HG03039 (cell line): Measurements from ENCODE around the gene MYO18B.
"Not testable (repeated sequence)": the region's sequence is repeated elsewhere in the genome, so short reads cannot be mapped to it uniquely, and the experiment has no call there.

ENCODE experiments used
- ATAC-seq: cut with Tn5 transposase; IDR thresholded peaks from one replicate; pipeline ENCODE4 v1.9.1; 2021; ENCODE audit warnings: mild to moderate bottlenecking, moderate library complexity; ENCODE audit not compliant: unreplicated experiment

Gene MYO18B

DNA sequence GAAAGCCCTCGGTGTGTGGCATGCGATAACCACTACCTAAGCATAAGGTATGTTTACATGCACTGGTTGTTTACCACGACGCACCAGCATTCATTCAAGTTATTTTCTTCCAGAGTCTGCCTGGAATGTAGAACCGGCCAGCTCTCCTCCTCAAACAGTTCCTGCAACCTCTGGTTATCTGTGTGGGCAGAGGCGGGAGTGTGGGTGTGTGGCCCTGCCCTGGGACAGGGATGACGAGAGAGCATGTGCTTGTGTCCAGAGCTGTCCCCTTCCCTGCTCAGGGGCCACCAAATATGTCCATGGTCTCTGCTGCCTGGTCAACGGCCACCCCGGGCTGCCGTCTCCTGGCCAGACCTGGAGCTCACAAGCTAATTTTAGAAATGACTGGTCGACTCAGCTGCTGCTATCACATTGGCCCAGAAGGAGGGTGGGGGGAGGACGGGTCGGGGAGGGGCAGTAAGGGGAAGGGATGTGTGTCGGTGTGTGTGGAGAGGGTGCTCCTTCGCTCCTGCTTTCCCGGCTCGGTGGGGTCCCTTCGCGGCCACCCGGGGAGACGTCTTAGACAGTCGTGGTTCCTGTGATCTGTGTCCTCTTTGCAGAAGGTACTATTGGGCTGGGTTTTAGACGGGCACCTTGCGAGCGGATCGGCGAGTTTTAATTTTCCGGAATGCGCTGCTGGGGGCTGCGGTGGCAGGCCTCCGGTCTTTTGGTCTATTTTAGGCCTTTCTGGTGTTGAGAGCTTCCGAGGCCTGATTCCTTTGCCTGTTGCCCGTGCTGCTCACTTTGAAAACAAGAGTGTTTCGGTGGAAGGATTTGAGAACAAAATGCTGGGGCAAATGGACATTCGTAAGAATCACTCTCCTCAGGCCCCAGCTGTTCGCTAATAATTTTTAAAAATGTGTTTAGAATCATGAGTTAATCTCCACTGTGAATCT lies at the start of gene MYO18B:
MYO18B (plus strand) TSS at position 497 of the 935 bp plus-strand sequence. CDS start 18,905 bp downstream, outside the sequence.
- no peak for ATAC-seq

- no peak for ATAC-seq
Measured at GRCh38 chr22:25692397-25693267, 49.4 kb upstream of the MYO18B start.

DNA sequence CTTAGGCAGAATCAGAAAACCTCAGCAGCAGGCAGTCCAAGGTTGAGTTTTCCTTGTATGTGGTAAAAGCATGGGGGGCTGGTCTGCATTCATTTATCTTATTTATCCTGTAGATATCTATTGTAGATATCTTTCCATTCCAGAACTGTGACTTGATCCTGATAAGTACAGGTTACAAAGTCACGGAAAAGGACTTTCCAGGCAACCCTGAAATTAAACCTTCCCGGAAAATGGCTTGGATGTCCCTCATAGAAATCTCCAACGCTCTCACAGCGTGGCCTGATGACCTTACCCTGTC lies 48.8 kb upstream of the MYO18B start:
- ATAC-seq: no peak

- no peak for ATAC-seq
Measured at GRCh38 chr22:25694196-25694907, 47.6 kb upstream of the MYO18B start.

GRCh38 chr22:25695146-25695545 lies 46.8 kb upstream of the MYO18B start:
- no peak for ATAC-seq

DNA sequence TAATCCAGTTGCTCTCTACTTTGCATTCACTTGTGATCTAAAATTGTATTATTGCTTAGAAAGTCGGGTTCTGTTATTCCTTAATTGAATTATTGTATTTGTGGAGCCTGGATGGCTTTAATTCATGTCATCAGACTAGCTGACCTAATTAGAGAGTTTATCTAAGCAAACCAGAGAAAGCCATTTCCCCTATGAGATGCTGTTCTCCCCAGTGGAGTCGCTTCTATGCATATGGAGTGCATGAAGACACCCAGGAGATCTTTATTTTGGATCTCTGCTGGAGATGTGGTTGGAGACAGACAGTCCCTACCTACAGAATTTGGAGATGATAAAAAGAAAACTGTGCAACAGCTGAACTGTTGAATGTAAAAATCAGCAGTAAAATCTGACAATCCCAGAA lies 45.2 kb upstream of the MYO18B start:
- ATAC-seq: no peak

DNA sequence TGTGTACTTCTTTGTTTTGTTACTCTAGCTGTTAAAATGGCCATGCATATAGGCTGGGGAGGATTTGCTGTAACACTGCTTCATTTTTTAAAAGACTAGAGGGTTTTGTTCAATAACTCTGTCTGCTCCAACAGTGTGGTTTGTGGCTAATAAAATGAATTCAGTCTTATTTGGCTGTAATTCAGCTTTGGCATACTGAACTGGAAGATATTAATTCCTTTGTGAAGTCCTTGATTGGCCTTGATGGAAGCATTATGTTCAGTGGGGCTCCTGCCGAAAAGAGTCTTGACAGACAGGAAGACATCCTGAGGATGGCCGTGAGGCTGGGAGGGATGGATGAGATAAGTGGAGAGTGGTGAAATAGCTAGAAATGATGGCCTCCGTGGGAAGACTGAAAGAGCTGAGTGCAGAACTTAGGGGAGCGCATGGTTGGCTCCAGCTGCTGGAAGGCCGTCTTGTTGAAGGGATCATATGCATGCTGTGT lies 44.8 kb upstream of the MYO18B start:
- ATAC-seq: no peak

GRCh38 chr22:25697978-25698377 lies 44.0 kb upstream of the MYO18B start:
- ATAC-seq: no peak

DNA sequence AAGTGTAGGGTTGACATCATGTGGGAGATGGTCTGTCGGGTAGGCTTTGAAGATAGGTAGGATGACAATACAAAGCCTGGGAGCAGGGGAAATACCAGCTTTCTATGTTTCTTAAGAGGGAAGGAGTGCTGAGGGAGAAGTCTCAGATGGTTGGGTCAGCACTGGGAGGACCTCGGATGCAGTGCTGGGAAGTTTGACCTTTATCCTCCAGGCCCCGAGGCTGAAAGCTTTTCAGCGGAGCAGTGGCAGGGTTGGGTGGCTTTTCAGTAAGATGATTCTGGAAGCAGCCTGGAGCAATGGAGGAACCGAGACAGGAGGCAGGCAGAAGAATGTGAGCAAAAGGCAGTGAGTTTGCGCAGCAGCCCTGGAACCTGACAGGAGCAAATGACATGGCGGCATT lies 43.5 kb upstream of the MYO18B start:
- no peak for ATAC-seq

DNA sequence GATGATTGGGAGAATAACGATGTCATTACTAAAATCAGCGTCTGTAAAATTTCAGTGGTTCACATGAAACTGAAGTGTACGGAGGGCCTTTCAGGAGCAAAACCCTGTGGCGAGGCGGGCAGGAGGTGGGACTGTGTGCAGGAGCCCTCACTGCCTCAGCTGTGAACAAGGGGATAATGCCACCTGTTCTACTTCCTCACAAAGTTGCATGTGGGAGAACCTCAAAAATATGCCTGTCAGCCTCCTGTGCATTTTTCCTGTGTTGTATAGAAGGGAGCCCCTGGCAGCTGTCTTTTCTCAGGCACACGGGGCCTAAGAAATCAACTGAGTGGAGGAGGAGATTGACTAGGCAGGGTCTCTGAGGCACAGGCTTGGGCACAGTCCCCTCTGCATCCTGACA lies 43.0 kb upstream of the MYO18B start:
- no peak for ATAC-seq

DNA sequence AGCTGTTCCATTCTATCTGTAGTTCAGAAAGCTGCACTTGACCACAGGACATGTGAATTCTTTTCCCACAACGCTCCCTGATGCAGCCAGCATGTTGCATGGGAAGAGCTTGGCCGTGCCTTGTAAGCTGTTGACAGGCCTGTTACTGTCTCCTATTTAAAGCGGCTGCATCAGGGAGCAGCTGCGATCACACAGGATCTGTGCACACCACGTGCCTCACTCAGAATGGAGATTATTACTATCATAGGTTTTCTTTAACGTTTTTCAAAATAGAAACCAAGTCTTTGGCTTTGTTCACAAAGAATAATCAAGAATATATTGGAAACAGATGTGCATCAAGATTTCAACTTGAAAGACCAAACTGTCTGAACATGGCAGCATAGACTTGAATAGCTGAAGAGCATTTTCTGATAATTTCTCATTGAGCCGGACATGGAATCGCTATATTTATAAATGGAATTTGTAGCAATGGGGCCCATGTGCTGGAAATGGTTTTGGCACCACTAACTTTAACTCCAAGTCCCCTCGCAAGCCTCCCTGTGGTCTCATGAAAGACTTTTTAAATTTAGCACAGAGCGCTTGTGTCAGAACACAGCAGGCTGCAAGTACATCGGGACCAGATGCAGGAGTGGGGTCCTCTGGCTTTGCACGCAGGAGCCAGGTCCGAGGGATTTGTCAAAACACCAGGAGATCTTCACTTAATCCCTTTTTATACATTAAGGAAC lies 40.8 kb upstream of the MYO18B start:
- no peak for ATAC-seq

- no peak for ATAC-seq
Measured at GRCh38 chr22:25702040-25702439, 39.9 kb upstream of the MYO18B start.

DNA sequence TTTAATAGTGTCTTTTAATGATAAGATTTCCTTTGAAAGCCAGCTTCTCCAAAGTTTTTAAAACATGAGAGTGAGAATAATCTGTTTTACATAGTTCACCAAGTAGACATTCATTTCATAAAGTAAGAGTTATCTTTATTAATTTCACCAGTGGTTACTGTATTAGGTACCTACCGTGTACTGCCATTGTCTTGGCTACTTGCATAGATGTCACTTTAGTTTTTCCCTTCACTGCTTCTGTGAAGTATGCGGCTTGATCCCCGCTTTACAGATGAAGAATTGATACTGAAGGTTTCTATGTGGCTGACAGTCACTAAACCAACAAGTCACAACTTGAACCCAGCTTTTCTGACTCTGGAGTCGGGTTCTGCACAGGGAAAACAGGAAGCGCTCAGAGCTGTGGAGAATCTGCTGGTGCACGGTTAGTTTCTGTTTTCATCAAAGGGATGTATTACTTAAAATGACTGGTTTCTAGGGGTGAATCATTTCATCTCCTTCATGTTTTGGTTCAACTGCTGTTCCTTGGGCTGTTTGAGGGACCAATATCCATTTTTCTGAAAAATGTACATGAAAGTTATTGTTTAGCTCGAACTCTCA lies 39.3 kb upstream of the MYO18B start:
- no peak for ATAC-seq

- no peak for ATAC-seq
Measured at GRCh38 chr22:25704701-25705100, 37.3 kb upstream of the MYO18B start.

- no peak for ATAC-seq
Measured at GRCh38 chr22:25706197-25706596, 35.8 kb upstream of the MYO18B start.

GRCh38 chr22:25708430-25708829 lies 33.6 kb upstream of the MYO18B start:
- not testable (repeated sequence) for ATAC-seq

GRCh38 chr22:25709758-25710157 lies 32.2 kb upstream of the MYO18B start:
- no peak for ATAC-seq

GRCh38 chr22:25710501-25710900 lies 31.5 kb upstream of the MYO18B start:
- ATAC-seq: no peak

DNA sequence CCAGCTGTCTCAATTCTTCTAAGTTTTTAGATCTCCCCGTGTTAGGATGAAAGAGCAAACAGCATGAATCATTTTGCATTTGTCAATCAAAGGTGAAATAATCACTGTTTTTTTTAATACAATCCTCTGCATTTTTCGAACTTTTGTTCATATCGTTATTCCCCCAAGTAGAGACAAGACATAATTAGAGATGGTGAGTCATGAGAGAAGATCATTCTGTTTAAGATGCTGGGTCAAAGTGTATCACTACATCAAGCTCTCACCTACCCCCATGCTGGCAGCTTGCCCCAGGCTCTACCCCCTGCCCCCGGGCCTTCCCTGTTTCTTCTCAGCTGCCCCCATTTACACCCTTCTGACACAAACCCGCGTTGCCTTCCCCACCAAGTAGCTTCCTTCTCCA lies 30.5 kb upstream of the MYO18B start:
- ATAC-seq: no peak
